ENCODE measurements around the gene IMP4. TPM values are rescaled to one million over a fixed set of nuclear protein-coding genes. Genes with fewer than 3 reads are reported as not detected.
A peak's percentile ranks its signal among the peaks of the same experiment; 100 is the strongest.

IMP4 gene
- total and polyA plus RNA-seq, 2 of the 13 experiments (the other 11 are each of a cell fraction or from before 2014, with no cell fraction given) = 142 to 158 TPM

DNA sequence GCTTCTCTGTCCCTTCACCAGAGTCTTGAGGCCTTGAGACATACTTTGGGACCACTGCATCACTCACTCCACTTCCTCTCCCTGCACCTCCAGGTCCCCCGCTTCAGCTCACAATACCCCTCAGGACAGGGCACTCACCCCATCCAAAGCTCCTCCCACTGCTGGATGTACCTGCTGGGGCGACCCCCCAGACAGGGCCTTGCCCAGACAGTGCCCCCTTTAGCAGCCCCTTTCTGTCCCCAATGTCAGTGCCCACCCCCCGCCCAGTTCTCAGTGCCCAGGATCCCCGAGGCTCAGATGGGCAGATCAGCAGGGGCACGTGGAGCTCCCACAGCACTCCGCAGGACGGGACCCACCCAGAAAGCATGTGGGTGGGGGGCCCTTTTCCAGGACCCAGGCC is 23.8 kb upstream of the IMP4 start (continued):
- TF ChIP-seq MEIS2 (CRISPR knock-in tag; IDR thresholded peaks at IDR 0.05) = no peak

DNA sequence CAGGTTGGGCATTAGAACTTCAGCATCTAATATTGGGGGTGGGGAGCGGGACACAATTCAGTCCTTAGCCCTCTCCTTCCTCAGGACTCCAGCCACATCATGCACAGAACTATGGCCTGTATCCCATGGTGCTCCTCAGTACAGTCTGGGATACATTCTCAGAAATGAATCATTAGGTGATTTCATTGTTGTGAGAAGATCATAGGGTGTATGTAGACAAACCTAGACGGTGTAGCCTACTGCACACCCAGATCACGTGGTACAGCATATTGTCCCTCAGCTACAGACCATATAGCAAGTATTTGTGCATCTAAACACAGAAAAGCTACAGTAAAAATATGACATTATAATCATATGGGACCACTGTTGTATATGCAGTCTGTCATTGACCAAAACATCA is 23.2 kb upstream of the IMP4 start:
- Histone ChIP-seq H4K20me1 (ENCODE audit: insufficient read depth, low read length) (no peaks in the 10 kb centered on the region), H2AFZ (ENCODE audit: low read length) (no peak overlapping the region), H3K4me3 (replicated peaks in 1 of 3; ENCODE audit: insufficient read depth in 1 of 3, low read depth in 2 of 3, low read length in 3 of 3) (no peak overlapping the region), H3K79me2 (ENCODE audit: insufficient read depth, low read length) (no peaks in the 10 kb centered on the region), H3K27ac (ENCODE audit: extremely low read length, insufficient read depth, low read length) (no peak overlapping the region), H3K9ac (ENCODE audit: insufficient read depth, low read depth, low read length) (no peak overlapping the region), H3K4me1 (ENCODE audit: insufficient read depth, low read length) (peaks cover 14% of the 10 kb centered on the region), H3K4me2 (ENCODE audit: low read depth, low read length) (no peak overlapping the region), H3K9me3 (ENCODE audit: low read length) (no peaks in the 10 kb centered on the region), H3K36me3 (replicated peaks in 1 of 2; ENCODE audit: control insufficient read depth in 1 of 2, insufficient read depth in 2 of 2, low read length in 2 of 2) (no peaks in the 10 kb centered on the region), H3K27me3 (ENCODE audit: control insufficient read depth in 1 of 2, insufficient read depth in 2 of 2, low read length in 2 of 2) (no peaks in the 10 kb centered on the region; a peak in 2 of 5 replicates)
- ChIA-PET CTCF (ENCODE audit: low intra/inter-chr PET ratio, low total read pairs) (no interaction called here), POLR2A (no interaction called here)
- BruUV-seq (replicated peaks) = no TSS peak
- DNase-seq (ENCODE audit: low spot score) (no peak), FAIRE-seq (no peak), ATAC-seq (no peak)
- intact Hi-C loops (cut with micrococcal nuclease; ENCODE audit: unreplicated experiment) (no loop called here), in situ Hi-C loops (cut with HindIII; ENCODE audit: extremely low pct_ligation_motif_present, low pct_unique_long_range_greater_than_20kb) (no loop called here)
- no peak for TF ChIP-seq FOSL2 (CRISPR knock-in tag; IDR thresholded peaks at IDR 0.05)
- TF ChIP-seq RAD51 (IDR thresholded peaks at IDR 0.05; ENCODE audit: borderline replicate concordance) = peak; percentile 62; the same call in 1 of the 2 replicates
- TF ChIP-seq, protein P1, sequence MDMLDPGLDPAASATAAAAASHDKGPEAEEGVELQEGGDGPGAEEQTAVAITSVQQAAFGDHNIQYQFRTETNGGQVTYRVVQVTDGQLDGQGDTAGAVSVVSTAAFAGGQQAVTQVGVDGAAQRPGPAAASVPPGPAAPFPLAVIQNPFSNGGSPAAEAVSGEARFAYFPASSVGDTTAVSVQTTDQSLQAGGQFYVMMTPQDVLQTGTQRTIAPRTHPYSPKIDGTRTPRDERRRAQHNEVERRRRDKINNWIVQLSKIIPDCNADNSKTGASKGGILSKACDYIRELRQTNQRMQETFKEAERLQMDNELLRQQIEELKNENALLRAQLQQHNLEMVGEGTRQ (IDR thresholded peaks at IDR 0.05; ENCODE audit: low read depth, low read length) = peak; percentile 52
- TF ChIP-seq, protein P1 (CRISPR knock-in tag; IDR thresholded peaks at IDR 0.05; ENCODE audit: borderline replicate concordance) = no peak
- 32% methylated on average over 3 of the region's 3 CpGs for WGBS (ENCODE audit: low lambda C conversion rate)
